ENCODE measurements around the gene SDR42E2. TPM values are rescaled to one million over a fixed set of nuclear protein-coding genes. Genes with fewer than 3 reads are reported as not detected.

SDR42E2 gene
- total and polyA plus RNA-seq, 2 of the 4 experiments (the other 2 are of a cell fraction), result not detected

DNA sequence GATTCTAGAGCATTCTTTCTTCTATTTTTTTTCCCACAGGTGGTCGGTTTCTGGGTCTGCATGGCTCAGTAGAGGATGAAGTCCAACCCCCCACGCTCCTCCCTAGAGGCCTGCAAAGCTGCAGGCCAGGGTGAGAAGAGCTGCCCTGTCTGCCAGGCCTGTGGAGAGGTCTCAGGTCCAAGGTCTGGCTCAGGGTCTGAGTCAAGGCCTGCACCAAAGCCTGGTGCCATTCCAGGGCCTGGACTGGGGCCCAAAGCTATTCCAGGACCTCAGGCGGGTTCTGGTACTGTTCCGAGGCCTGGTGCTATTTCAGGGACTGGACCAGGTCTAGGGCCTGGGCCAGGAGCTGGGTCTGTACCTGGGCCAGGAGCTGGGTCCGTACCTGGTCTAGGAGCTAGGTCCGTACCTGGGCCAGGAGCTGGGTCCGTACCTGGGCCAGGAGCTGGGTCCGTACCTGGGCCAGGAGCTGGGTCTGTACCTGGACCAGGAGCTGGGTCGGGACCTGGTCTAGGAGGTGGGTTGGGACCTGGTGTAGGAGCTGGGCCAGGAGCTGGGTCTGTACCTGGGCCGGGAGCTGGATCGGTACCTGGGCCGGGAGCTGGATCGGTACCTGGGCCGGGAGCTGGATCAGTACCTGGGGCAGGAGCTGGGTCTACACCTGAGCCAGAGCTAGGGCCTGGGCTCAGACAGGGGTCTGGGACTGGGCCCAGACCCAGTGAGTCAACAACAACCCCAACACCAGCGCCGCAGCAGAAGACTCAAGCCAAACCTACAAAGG lies 3.4 kb downstream of the SDR42E2 start:
- no peak overlapping the region for H3K27ac ChIP-seq (ENCODE audit: insufficient read depth, low read length)
- no peak overlapping the region for H2BK5ac ChIP-seq (ENCODE audit: low read depth, low read length, poor library complexity, severe bottlenecking)
- no peak overlapping the region for H2BK15ac ChIP-seq (ENCODE audit: low read depth, low read length)
- H4K91ac ChIP-seq (ENCODE audit: insufficient read depth, low read depth, low read length), result no peak overlapping the region
- H4K5ac ChIP-seq (ENCODE audit: low read depth, low read length), result no peak overlapping the region
- 50% methylated on average over 2 of the region's 16 CpGs; no CpG with 5 or more reads in 1 of the 2 experiments for WGBS, 2 experiments (ENCODE audit: extremely low coverage in 2 of 2, insufficient read length in 1 of 2)
- H2BK20ac ChIP-seq (ENCODE audit: low read depth, low read length), result no peak overlapping the region
- DNase-seq, result no peak
- H3K4me1 ChIP-seq (ENCODE audit: control insufficient read depth, insufficient read depth, low read length), result no peaks in the 10 kb centered on the region
- dilution Hi-C loops (cut with HindIII; ENCODE audit: low sequenced_read_pairs, unreplicated experiment) (no loop called here), intact Hi-C loops (cut with micrococcal nuclease) (no loop called here), in situ Hi-C loops (cut with MboI; ENCODE audit: low sequenced_read_pairs) (no loop called here)
- H2BK120ac ChIP-seq (ENCODE audit: low read depth, low read length), result no peak overlapping the region
- H3K9ac ChIP-seq (ENCODE audit: low read depth, low read length), result no peak overlapping the region
- H3K27me3 ChIP-seq (ENCODE audit: control insufficient read depth, insufficient read depth, low read length), result peaks cover 24% of the 10 kb centered on the region
- H3K23ac ChIP-seq (ENCODE audit: low read depth, low read length), result no peak overlapping the region
- no peak overlapping the region for H3K4me3 ChIP-seq (ENCODE audit: insufficient read depth, low read depth, low read length)
- H3K79me1 ChIP-seq (ENCODE audit: low read depth in 1 of 2, low read length in 2 of 2), result no peaks in the 10 kb centered on the region
- no peak overlapping the region for H2AFZ ChIP-seq (replicated peaks; ENCODE audit: low read length, poor library complexity)
- no peak overlapping the region for H3K4me2 ChIP-seq (ENCODE audit: low read depth, low read length)
- BruUV-seq (replicated peaks), result no TSS peak
- ChIA-PET POLR2A (ENCODE audit: unreplicated experiment) (no interaction called here), CTCF (no interaction called here)
- H3K56ac ChIP-seq (ENCODE audit: extremely low read depth, insufficient read depth, low read length), result no peak overlapping the region
- H3K36me3 ChIP-seq (ENCODE audit: control insufficient read depth, insufficient read depth, low read length), result no peaks in the 10 kb centered on the region
- no peak overlapping the region for H3K4ac ChIP-seq (ENCODE audit: low read depth, low read length)
- no peak overlapping the region for H3K14ac ChIP-seq (replicated peaks; ENCODE audit: low read depth, low read length)
- H3K9me1 ChIP-seq (ENCODE audit: insufficient read depth, low read length), result no peaks in the 10 kb centered on the region
- H3K9me3 ChIP-seq (ENCODE audit: control insufficient read depth, insufficient read depth, low read length), result no peaks in the 10 kb centered on the region
- H2AK5ac ChIP-seq (ENCODE audit: low read depth, low read length), result no peak overlapping the region
- H4K8ac ChIP-seq (ENCODE audit: low read depth in 2 of 2, low read length in 2 of 2), result no peak overlapping the region
- H4K20me1 ChIP-seq (ENCODE audit: insufficient read depth, low read length), result no peaks in the 10 kb centered on the region
- H3K18ac ChIP-seq (ENCODE audit: low read depth, low read length), result no peak overlapping the region
- no peak overlapping the region for H2AK9ac ChIP-seq (replicated peaks; ENCODE audit: low read depth, low read length, poor library complexity)
- no peak for ATAC-seq (ENCODE audit: low read depth)
- TF ChIP-seq, protein P1, sequence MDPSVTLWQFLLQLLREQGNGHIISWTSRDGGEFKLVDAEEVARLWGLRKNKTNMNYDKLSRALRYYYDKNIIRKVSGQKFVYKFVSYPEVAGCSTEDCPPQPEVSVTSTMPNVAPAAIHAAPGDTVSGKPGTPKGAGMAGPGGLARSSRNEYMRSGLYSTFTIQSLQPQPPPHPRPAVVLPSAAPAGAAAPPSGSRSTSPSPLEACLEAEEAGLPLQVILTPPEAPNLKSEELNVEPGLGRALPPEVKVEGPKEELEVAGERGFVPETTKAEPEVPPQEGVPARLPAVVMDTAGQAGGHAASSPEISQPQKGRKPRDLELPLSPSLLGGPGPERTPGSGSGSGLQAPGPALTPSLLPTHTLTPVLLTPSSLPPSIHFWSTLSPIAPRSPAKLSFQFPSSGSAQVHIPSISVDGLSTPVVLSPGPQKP (IDR thresholded peaks at IDR 0.05; ENCODE audit: borderline replicate concordance, low read depth, low read length), result no peak
- TF ChIP-seq RCOR1 (IDR thresholded peaks at IDR 0.05; ENCODE audit: insufficient replicate concordance, low read length) (no peak), CEBPB (IDR thresholded peaks at IDR 0.05; ENCODE audit: low read depth, low read length) (no peak), SMC3 (IDR thresholded peaks at IDR 0.05; ENCODE audit: low read depth, low read length) (no peak), MAZ (IDR thresholded peaks at IDR 0.05; ENCODE audit: borderline replicate concordance, low read depth, low read length) (no peak), CHD1 (IDR thresholded peaks at IDR 0.05; ENCODE audit: low read depth, low read length) (no peak), MAFK (IDR thresholded peaks at IDR 0.05; ENCODE audit: low read depth, low read length) (no peak)
- TF ChIP-seq, protein P2, sequence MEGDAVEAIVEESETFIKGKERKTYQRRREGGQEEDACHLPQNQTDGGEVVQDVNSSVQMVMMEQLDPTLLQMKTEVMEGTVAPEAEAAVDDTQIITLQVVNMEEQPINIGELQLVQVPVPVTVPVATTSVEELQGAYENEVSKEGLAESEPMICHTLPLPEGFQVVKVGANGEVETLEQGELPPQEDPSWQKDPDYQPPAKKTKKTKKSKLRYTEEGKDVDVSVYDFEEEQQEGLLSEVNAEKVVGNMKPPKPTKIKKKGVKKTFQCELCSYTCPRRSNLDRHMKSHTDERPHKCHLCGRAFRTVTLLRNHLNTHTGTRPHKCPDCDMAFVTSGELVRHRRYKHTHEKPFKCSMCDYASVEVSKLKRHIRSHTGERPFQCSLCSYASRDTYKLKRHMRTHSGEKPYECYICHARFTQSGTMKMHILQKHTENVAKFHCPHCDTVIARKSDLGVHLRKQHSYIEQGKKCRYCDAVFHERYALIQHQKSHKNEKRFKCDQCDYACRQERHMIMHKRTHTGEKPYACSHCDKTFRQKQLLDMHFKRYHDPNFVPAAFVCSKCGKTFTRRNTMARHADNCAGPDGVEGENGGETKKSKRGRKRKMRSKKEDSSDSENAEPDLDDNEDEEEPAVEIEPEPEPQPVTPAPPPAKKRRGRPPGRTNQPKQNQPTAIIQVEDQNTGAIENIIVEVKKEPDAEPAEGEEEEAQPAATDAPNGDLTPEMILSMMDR (conservative IDR thresholded peaks at IDR 0.05; ENCODE audit: low read depth, low read length), result no peak

All from IMR-90 (cell line).